Stimulated activated CD8-positive, alpha-beta memory T cell treated with anti-CD3 and anti-CD28 coated beads, Interleukin-4, amount 100 ng/mL, for 1 hour (primary cell): ENCODE data around the gene AGBL3.

ENCODE experiments used
- DNase-seq, 2 donors: peaks; one replicate each; pipeline ENCODE4 v3.0.0-alpha.2; 2020; ENCODE audit warnings: low read depth in 2 of 2, low spot score in 1 of 2

AGBL3 gene

GRCh38 chr7:135184254-135184841 lies 198.0 kb downstream of the AGBL3 start:
- no peak for DNase-seq
